KOPT-K1 (cell line): ENCODE results near the gene COX7C.
"Not testable (repeated sequence)": the region's sequence is repeated elsewhere in the genome, so short reads cannot be mapped to it uniquely, and the experiment has no call there.

ENCODE experiments used
- H3K27ac ChIP-seq: fragments of 200-600 bp; sonication (generic); 2 replicates; pipeline ENCODE4 v1.5.1; 2016; ENCODE audit warnings: antibody characterized with exemption, mild to moderate bottlenecking, low read depth, low read length; ENCODE audit not compliant: poor library complexity, severe bottlenecking
- H3K36me3 ChIP-seq: fragments of 200-600 bp; sonication (generic); 2 replicates; pipeline ENCODE4 v1.5.1; 2017; ENCODE audit warnings: antibody characterized with exemption, mild to moderate bottlenecking, low read length, moderate library complexity; ENCODE audit not compliant: insufficient read depth
- H3K9me3 ChIP-seq: fragments of 200-600 bp; sonication (generic); 2 replicates; pipeline ENCODE4 v1.5.1; 2017; ENCODE audit warnings: antibody characterized with exemption, low read length, mild to moderate bottlenecking; ENCODE audit not compliant: insufficient read depth, poor library complexity, severe bottlenecking

Gene COX7C

DNA sequence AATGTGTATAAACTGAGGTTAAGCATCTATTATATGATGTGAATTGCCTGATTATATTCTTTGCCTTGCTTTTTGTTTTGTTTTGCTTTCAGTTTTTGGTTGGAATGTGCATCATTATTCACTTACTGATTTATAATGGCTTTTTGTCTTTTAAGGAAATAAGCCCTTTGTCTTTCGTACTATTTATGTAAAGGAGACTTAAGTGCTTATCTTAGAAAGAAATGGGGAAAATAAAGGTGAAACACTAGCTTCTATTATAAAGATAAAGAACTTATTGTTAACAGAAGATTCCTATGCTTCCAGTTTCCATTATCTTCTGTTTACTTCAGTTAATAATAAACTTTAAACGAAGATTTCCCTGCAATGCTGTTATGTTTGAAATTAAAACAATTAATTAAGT is 23.3 kb downstream of the COX7C start:
- Histone ChIP-seq H3K27ac (no peak overlapping the region), H3K36me3 (no peaks in the 10 kb centered on the region), H3K9me3 (no peaks in the 10 kb centered on the region)

GRCh38 chr5:86644843-86645242 is 27.1 kb downstream of the COX7C start:
- Histone ChIP-seq H3K27ac (no peak overlapping the region), H3K9me3 (no peaks in the 10 kb centered on the region), H3K36me3 (no peaks in the 10 kb centered on the region)

DNA sequence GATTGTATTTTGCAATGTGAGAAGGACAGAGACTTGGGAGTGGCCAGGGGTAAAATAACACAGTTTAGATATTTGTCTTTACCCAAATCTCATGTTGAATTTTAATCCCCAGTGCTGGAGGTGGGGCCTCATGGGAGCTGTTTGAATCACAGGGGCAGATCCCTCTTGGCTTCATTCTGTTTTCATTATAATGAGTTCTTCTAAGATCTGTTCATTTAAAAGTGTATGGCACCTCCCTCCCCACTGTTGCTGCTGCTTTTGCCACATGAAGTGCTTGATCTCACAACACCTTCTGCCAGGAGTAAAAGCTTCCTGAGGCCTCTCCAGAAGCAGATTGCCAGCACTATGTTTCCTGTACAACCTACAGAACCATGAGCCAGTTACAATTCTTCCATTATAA is 28.1 kb downstream of the COX7C start:
- no peaks in the 10 kb centered on the region for H3K36me3 ChIP-seq
- H3K9me3 ChIP-seq, result no peaks in the 10 kb centered on the region
- H3K27ac ChIP-seq, result no peak overlapping the region

- Histone ChIP-seq H3K36me3 (no peaks in the 10 kb centered on the region), H3K27ac (no peak overlapping the region), H3K9me3 (no peaks in the 10 kb centered on the region)
Observed at GRCh38 chr5:86646671-86647070, 28.9 kb downstream of the COX7C start.

- Histone ChIP-seq H3K36me3 (no peaks in the 10 kb centered on the region), H3K9me3 (no peaks in the 10 kb centered on the region), H3K27ac (no peak overlapping the region)
Observed at GRCh38 chr5:86649832-86650505, 32.2 kb downstream of the COX7C start.

GRCh38 chr5:86660771-86661170 is 43.0 kb downstream of the COX7C start:
- H3K36me3 ChIP-seq, H3K9me3 ChIP-seq, H3K27ac ChIP-seq: not testable (repeated sequence)

- no peak overlapping the region for H3K27ac ChIP-seq
- H3K36me3 ChIP-seq, result no peaks in the 10 kb centered on the region
- no peaks in the 10 kb centered on the region for H3K9me3 ChIP-seq
Observed at GRCh38 chr5:86664173-86664572, 46.4 kb downstream of the COX7C start.

DNA sequence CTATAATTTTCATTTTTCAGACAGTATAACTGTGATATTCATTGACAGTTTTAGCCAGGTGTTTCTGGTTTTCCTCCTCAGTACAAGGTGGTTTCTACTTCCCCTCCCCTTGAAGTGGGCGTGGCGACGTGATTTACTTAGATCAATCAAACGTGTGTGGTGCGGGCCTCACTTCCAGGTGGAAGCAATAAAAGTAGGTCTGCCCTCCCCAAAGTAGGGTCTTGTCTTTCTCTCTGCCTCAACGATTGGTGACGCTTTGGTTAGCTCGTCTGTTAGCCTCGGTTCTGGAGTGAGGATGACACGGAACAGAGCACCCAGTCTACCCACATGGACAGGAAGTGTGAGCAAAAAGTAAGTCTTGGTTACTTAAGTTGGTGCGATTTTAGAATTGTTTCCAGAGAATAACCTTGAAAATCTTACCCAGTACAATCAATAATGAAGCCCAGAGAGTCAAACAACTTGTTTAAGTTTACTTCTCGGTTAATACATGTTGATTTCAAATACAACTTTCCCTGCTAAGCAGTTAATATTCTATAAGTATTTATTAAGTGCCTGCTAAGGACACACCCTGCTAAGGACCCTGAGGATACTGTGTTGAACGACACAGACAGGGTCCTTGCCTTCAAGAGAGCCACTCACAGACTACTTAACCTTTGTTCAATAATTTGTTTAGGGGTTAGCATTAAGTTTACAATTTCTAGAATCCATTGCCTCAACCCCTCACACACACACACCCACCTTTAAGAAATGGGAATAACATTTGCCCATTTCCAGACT is 48.4 kb downstream of the COX7C start:
- H3K36me3 ChIP-seq, result no peaks in the 10 kb centered on the region
- no peaks in the 10 kb centered on the region for H3K9me3 ChIP-seq
- peak overlapping the region; percentile 9 for H3K27ac ChIP-seq

GRCh38 chr5:86666981-86667380 is 49.2 kb downstream of the COX7C start:
- no peaks in the 10 kb centered on the region for H3K36me3 ChIP-seq
- H3K9me3 ChIP-seq, result no peaks in the 10 kb centered on the region
- no peak overlapping the region for H3K27ac ChIP-seq
